ENCODE measurements around the gene STAC2. TPM values are rescaled to one million over a fixed set of nuclear protein-coding genes. Genes with fewer than 3 reads are reported as not detected.

Gene STAC2
- total RNA-seq, 1 donor from 2014 or later: 0.62 TPM

DNA sequence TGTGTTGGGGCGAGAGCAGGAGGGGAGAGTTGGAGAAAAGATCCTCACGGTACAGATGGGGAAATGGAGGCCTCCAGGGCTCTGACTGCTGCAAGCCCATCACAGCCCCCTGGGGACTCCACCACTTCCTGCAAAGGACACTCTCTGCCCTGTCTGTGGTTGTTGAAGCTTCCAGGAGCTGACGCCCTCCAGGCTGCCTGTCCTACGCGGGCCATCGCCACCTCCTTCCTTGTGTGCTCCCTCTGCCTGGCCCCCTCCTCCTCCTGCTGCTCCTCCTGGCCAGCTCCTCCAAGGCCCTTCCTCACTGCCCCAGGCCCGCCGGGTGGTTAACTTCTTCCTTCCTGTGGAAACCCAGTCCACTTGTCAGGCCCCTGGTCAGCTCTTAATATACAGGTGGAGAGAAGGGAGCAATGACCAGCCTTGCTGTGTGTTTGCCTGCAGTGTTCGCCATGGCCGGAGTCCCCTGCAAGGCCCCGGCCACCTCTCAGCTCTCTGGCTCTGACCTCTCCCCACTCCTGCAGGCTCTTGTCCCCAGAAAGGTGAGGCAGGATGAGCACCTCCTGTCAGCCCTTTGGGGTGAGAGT, 18.4 kb upstream of the STAC2 start:
- H3K27me3 Mint-ChIP-seq (ENCODE audit: unreplicated experiment): no peaks in the 10 kb centered on the region
- H3K4me1 Mint-ChIP-seq (ENCODE audit: unreplicated experiment): peaks cover 14% of the 10 kb centered on the region
- no peak overlapping the region for H3K4me3 Mint-ChIP-seq (ENCODE audit: unreplicated experiment)
- H3K27ac Mint-ChIP-seq (ENCODE audit: unreplicated experiment): no peak overlapping the region
- no peaks in the 10 kb centered on the region for H3K9me3 Mint-ChIP-seq (ENCODE audit: unreplicated experiment)
- peaks cover 2% of the 10 kb centered on the region for H3K36me3 Mint-ChIP-seq (ENCODE audit: unreplicated experiment)
- TF ChIP-seq, protein P1, sequence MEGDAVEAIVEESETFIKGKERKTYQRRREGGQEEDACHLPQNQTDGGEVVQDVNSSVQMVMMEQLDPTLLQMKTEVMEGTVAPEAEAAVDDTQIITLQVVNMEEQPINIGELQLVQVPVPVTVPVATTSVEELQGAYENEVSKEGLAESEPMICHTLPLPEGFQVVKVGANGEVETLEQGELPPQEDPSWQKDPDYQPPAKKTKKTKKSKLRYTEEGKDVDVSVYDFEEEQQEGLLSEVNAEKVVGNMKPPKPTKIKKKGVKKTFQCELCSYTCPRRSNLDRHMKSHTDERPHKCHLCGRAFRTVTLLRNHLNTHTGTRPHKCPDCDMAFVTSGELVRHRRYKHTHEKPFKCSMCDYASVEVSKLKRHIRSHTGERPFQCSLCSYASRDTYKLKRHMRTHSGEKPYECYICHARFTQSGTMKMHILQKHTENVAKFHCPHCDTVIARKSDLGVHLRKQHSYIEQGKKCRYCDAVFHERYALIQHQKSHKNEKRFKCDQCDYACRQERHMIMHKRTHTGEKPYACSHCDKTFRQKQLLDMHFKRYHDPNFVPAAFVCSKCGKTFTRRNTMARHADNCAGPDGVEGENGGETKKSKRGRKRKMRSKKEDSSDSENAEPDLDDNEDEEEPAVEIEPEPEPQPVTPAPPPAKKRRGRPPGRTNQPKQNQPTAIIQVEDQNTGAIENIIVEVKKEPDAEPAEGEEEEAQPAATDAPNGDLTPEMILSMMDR (IDR thresholded peaks at IDR 0.05): no peak
- DNase-seq (ENCODE audit: extremely low spot score, unreplicated experiment): no peak

- H3K36me3 Mint-ChIP-seq (ENCODE audit: unreplicated experiment): no peaks in the 10 kb centered on the region
- H3K4me3 Mint-ChIP-seq (ENCODE audit: unreplicated experiment): no peak overlapping the region
- H3K4me1 Mint-ChIP-seq (ENCODE audit: unreplicated experiment): peaks cover 21% of the 10 kb centered on the region
- no peak for DNase-seq (ENCODE audit: extremely low spot score, unreplicated experiment)
- H3K27me3 Mint-ChIP-seq (ENCODE audit: unreplicated experiment): no peaks in the 10 kb centered on the region
- no peak overlapping the region for H3K27ac Mint-ChIP-seq (ENCODE audit: unreplicated experiment)
- TF ChIP-seq, protein P1 (IDR thresholded peaks at IDR 0.05): no peak
- no peaks in the 10 kb centered on the region for H3K9me3 Mint-ChIP-seq (ENCODE audit: unreplicated experiment)
These were observed 17.4 kb upstream of the STAC2 start for GRCh38 chr17:39243155-39243554.

GRCh38 chr17:39240631-39241030, 14.9 kb upstream of the STAC2 start:
- no peak for DNase-seq (ENCODE audit: extremely low spot score, unreplicated experiment)
- H3K27me3 Mint-ChIP-seq (ENCODE audit: unreplicated experiment): no peaks in the 10 kb centered on the region
- TF ChIP-seq, protein P1 (IDR thresholded peaks at IDR 0.05): no peak
- no peak overlapping the region for H3K27ac Mint-ChIP-seq (ENCODE audit: unreplicated experiment)
- H3K4me1 Mint-ChIP-seq (ENCODE audit: unreplicated experiment): peaks cover 26% of the 10 kb centered on the region
- H3K9me3 Mint-ChIP-seq (ENCODE audit: unreplicated experiment): no peaks in the 10 kb centered on the region
- no peak overlapping the region for H3K4me3 Mint-ChIP-seq (ENCODE audit: unreplicated experiment)
- H3K36me3 Mint-ChIP-seq (ENCODE audit: unreplicated experiment): no peaks in the 10 kb centered on the region

DNA sequence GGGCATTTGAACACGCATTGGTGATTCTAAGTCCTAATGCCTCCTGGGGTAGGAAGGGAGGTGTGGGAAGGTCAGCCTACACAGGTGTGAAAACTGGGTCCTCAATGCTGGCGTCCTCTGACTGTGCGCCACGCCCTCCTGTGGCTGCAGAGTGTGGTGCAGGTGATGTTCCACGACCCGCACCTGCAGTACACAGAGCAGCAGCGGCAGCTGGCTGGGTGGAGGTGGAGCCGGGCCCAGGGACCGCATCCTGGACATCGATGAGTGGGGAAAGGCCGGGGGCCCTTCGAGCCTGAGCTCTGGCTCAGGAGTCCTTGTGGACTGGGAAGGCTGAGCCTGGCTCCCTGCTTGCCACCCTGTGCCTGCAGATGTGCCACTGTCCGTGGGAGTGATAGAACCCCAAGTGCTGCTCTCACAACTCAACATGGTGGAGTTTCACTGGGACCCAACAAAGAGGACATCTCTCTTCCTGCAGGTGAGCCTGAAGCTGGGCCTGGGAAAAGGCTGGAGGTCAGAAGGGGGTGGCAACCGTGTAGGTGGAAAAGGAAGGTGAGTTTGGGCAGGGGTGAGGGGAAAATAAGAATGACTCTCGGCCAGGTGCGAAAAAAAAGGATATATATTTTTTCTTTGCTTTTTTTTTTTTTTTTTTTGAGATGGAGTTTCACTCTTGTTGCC, 14.0 kb upstream of the STAC2 start:
- peaks cover 2% of the 10 kb centered on the region for H3K27me3 Mint-ChIP-seq (ENCODE audit: unreplicated experiment)
- no peak overlapping the region for H3K4me3 Mint-ChIP-seq (ENCODE audit: unreplicated experiment)
- no peak for DNase-seq (ENCODE audit: extremely low spot score, unreplicated experiment)
- no peak overlapping the region for H3K27ac Mint-ChIP-seq (ENCODE audit: unreplicated experiment)
- H3K9me3 Mint-ChIP-seq (ENCODE audit: unreplicated experiment): no peaks in the 10 kb centered on the region
- H3K4me1 Mint-ChIP-seq (ENCODE audit: unreplicated experiment): peaks cover 28% of the 10 kb centered on the region
- TF ChIP-seq, protein P1 (IDR thresholded peaks at IDR 0.05): peak; percentile 57
- no peaks in the 10 kb centered on the region for H3K36me3 Mint-ChIP-seq (ENCODE audit: unreplicated experiment)

DNA sequence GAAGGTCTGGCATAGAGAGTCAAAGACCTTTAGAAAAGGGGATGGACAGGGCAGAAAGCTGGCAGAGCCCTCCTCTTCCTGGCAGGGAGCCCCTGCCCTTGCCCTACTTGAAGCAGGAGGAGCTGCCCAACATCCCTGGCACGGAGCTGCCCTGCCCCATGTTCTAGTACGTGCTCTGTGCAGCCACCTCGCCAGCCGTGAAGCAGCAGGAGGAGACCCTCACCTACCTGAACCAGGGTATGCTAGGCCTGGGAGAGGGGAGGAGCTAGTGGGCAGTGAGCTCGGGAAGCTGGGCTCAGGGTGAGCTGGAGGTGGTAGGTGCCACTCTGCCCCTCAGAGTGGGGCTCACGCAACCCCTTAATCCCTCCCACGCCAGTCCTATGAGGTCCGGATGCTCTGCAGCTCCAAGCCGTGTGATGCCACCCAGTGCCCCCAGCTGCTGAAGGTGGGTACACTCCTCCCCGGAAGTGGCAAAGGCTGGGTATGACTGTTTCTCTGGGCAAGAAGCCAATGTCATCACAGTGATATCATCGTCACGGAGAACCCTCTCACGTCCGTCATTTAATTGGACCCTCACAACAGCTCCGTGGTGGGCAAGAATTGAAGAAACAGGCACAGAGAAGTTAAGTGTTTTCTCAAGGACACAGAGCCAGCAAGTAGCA, 12.7 kb upstream of the STAC2 start:
- no peak overlapping the region for H3K27ac Mint-ChIP-seq (ENCODE audit: unreplicated experiment)
- H3K27me3 Mint-ChIP-seq (ENCODE audit: unreplicated experiment): peaks cover 2% of the 10 kb centered on the region
- no peak overlapping the region for H3K4me3 Mint-ChIP-seq (ENCODE audit: unreplicated experiment)
- TF ChIP-seq, protein P1 (IDR thresholded peaks at IDR 0.05): no peak
- H3K4me1 Mint-ChIP-seq (ENCODE audit: unreplicated experiment): peaks cover 15% of the 10 kb centered on the region
- no peak for DNase-seq (ENCODE audit: extremely low spot score, unreplicated experiment)
- H3K36me3 Mint-ChIP-seq (ENCODE audit: unreplicated experiment): no peaks in the 10 kb centered on the region
- H3K9me3 Mint-ChIP-seq (ENCODE audit: unreplicated experiment): no peaks in the 10 kb centered on the region

Data from osteocyte (in vitro differentiated cells).